ENCODE data around the gene RAB3C. TPM values are rescaled to one million over a fixed set of nuclear protein-coding genes. Genes with fewer than 3 reads are reported as not detected.

The RAB3C gene
- total and polyA plus RNA-seq, 2 donors (not counting 1 experiment from before 2014, with no cell fraction given) = not detected

- no peak overlapping the region for H3K9ac ChIP-seq (ENCODE audit: insufficient read depth, low read length)
- no peaks in the 10 kb centered on the region for H3K79me2 ChIP-seq (ENCODE audit: control insufficient read depth, insufficient read depth, low read length)
- no peak for DNase-seq (ENCODE audit: low read depth in 2 of 2)
- H2AFZ ChIP-seq (ENCODE audit: low read length) = no peak overlapping the region
- no peaks in the 10 kb centered on the region for H3K36me3 ChIP-seq (ENCODE audit: control insufficient read depth, insufficient read depth, low read length)
- no peak for TF ChIP-seq CTCF (conservative IDR thresholded peaks at IDR 0.05 in 1 of 2, IDR thresholded peaks at IDR 0.05 in 1 of 2; ENCODE audit: low read depth in 1 of 2, low read length in 2 of 2)
- TF ChIP-seq EZH2 (IDR thresholded peaks at IDR 0.05; ENCODE audit: low read length, missing control alignments) = no peak
- no peaks in the 10 kb centered on the region for H3K9me3 ChIP-seq (ENCODE audit: control insufficient read depth, insufficient read depth, low read depth, low read length)
- no peaks in the 10 kb centered on the region for H4K20me1 ChIP-seq (ENCODE audit: control insufficient read depth, extremely low read depth, insufficient read depth, low read length)
- H3K4me1 ChIP-seq (ENCODE audit: control insufficient read depth, extremely low read depth, insufficient read depth, low read length) = no peaks in the 10 kb centered on the region
- H3K4me3 ChIP-seq (replicated peaks in 1 of 4; ENCODE audit: control extremely low read depth in 1 of 4, insufficient read depth in 1 of 4, low read depth in 3 of 4, low read length in 4 of 4) = no peak overlapping the region
- H3K4me2 ChIP-seq (ENCODE audit: extremely low read depth, insufficient read depth, low read length) = no peak overlapping the region
- no peak overlapping the region for H3K27ac ChIP-seq (ENCODE audit: insufficient read depth, low read length)
- no peaks in the 10 kb centered on the region for H3K27me3 ChIP-seq (ENCODE audit: control insufficient read depth, insufficient read depth, low read length)
These were observed 46.6 kb downstream of the RAB3C start for GRCh38 chr5:58629271-58630159.

- Histone ChIP-seq H3K4me1 (ENCODE audit: control insufficient read depth, extremely low read depth, insufficient read depth, low read length) (no peaks in the 10 kb centered on the region), H4K20me1 (ENCODE audit: control insufficient read depth, extremely low read depth, insufficient read depth, low read length) (no peaks in the 10 kb centered on the region), H3K36me3 (ENCODE audit: control insufficient read depth, insufficient read depth, low read length) (no peaks in the 10 kb centered on the region), H3K27me3 (ENCODE audit: control insufficient read depth, insufficient read depth, low read length) (no peaks in the 10 kb centered on the region), H3K27ac (ENCODE audit: insufficient read depth, low read length) (no peak overlapping the region), H3K9ac (ENCODE audit: insufficient read depth, low read length) (no peak overlapping the region), H2AFZ (ENCODE audit: low read length) (no peak overlapping the region), H3K79me2 (ENCODE audit: control insufficient read depth, insufficient read depth, low read length) (no peaks in the 10 kb centered on the region), H3K4me3 (replicated peaks in 1 of 4; ENCODE audit: control extremely low read depth in 1 of 4, insufficient read depth in 1 of 4, low read depth in 3 of 4, low read length in 4 of 4) (no peak overlapping the region), H3K4me2 (ENCODE audit: extremely low read depth, insufficient read depth, low read length) (no peak overlapping the region), H3K9me3 (ENCODE audit: control insufficient read depth, insufficient read depth, low read depth, low read length) (no peaks in the 10 kb centered on the region)
- no peak for DNase-seq (ENCODE audit: low read depth in 2 of 2)
- no peak for TF ChIP-seq EZH2 (IDR thresholded peaks at IDR 0.05; ENCODE audit: low read length, missing control alignments)
- TF ChIP-seq CTCF (conservative IDR thresholded peaks at IDR 0.05 in 1 of 2, IDR thresholded peaks at IDR 0.05 in 1 of 2; ENCODE audit: low read depth in 1 of 2, low read length in 2 of 2) = no peak
These were observed 49.0 kb downstream of the RAB3C start for GRCh38 chr5:58631895-58632294.

GRCh38 chr5:58635416-58635815, 52.5 kb downstream of the RAB3C start:
- no peaks in the 10 kb centered on the region for H3K36me3 ChIP-seq (ENCODE audit: control insufficient read depth, insufficient read depth, low read length)

More at GRCh38 chr5:58635416-58635815, 52.5 kb downstream of the RAB3C start:
- Histone ChIP-seq H3K27ac (ENCODE audit: insufficient read depth, low read length) (no peak overlapping the region), H3K4me1 (ENCODE audit: control insufficient read depth, extremely low read depth, insufficient read depth, low read length) (no peaks in the 10 kb centered on the region), H4K20me1 (ENCODE audit: control insufficient read depth, extremely low read depth, insufficient read depth, low read length) (no peaks in the 10 kb centered on the region), H3K27me3 (ENCODE audit: control insufficient read depth, insufficient read depth, low read length) (no peaks in the 10 kb centered on the region), H3K9ac (ENCODE audit: insufficient read depth, low read length) (no peak overlapping the region), H3K79me2 (ENCODE audit: control insufficient read depth, insufficient read depth, low read length) (no peaks in the 10 kb centered on the region), H3K4me2 (ENCODE audit: extremely low read depth, insufficient read depth, low read length) (no peak overlapping the region), H3K4me3 (replicated peaks in 1 of 4; ENCODE audit: control extremely low read depth in 1 of 4, insufficient read depth in 1 of 4, low read depth in 3 of 4, low read length in 4 of 4) (no peak overlapping the region), H2AFZ (ENCODE audit: low read length) (no peak overlapping the region), H3K9me3 (ENCODE audit: control insufficient read depth, insufficient read depth, low read depth, low read length) (no peaks in the 10 kb centered on the region)
- no peak for DNase-seq (ENCODE audit: low read depth in 2 of 2)
- TF ChIP-seq CTCF (conservative IDR thresholded peaks at IDR 0.05 in 1 of 2, IDR thresholded peaks at IDR 0.05 in 1 of 2; ENCODE audit: low read depth in 1 of 2, low read length in 2 of 2) (no peak), EZH2 (IDR thresholded peaks at IDR 0.05; ENCODE audit: low read length, missing control alignments) (no peak)
